A549 (cell line): ENCODE measurements around the gene DAB2IP.

Source experiments
- BHLHE40 ChIP-seq: IDR thresholded peaks from 2 replicates; pipeline ENCODE4 v1.6.1; 2012; ENCODE audit warnings: low read depth, low read length, inconsistent platforms
- JUN ChIP-seq, 2 experiments: fragments of >200 bp; sonication (Bioruptor Twin); formaldehyde crosslinking; IDR thresholded peaks; 2 replicates in 1 of 2; 3 replicates in 1 of 2; pipeline ENCODE4 v1.6.1; 2016 to 2017
- MAFK ChIP-seq: fragments of 450-650 bp; IDR thresholded peaks from 2 replicates; pipeline ENCODE4 v1.6.1; 2014; ENCODE audit not compliant: partially characterized antibody
- MAZ ChIP-seq: fragments of 150-350 bp; IDR thresholded peaks from 2 replicates; pipeline ENCODE4 v1.6.1; 2014; ENCODE audit warnings: antibody characterized with exemption, low read depth, low read length, borderline replicate concordance
- PHF8 ChIP-seq: fragments of 200-600 bp; sonication (generic); IDR thresholded peaks from 2 replicates; pipeline ENCODE4 v1.6.1; 2016; ENCODE audit warnings: low read depth, mild to moderate bottlenecking, antibody characterized with exemption, moderate library complexity, borderline replicate concordance
- POLR2A ChIP-seq: IDR thresholded peaks from 2 replicates; pipeline ENCODE4 v1.6.1; 2012; ENCODE audit warnings: mild to moderate bottlenecking, low read length
- RAD21 ChIP-seq, 2 experiments: fragments of >200 bp in 1 of 2; sonication (Bioruptor Twin) in 1 of 2; formaldehyde crosslinking in 1 of 2; IDR thresholded peaks in 1 of 2; conservative IDR thresholded peaks in 1 of 2; 2 replicates in 1 of 2; 3 replicates in 1 of 2; pipeline ENCODE4 v1.6.1; 2012 to 2018; ENCODE audit warnings: inconsistent platforms in 1 of 2
- RARB ChIP-seq: fragments of 250-450 bp; sonication (Bioruptor Pico); IDR thresholded peaks from 2 replicates; pipeline ENCODE4 v1.8.0; 2021; ENCODE audit warnings: mild to moderate bottlenecking, moderate library complexity
- RCOR1 ChIP-seq: fragments of 150-350 bp; IDR thresholded peaks from 2 replicates; pipeline ENCODE4 v1.6.1; 2014; ENCODE audit warnings: antibody characterized with exemption, low read length, low read depth
- SREBF2 ChIP-seq: fragments of 450-650 bp; IDR thresholded peaks from 2 replicates; pipeline ENCODE4 v1.6.1; 2014; ENCODE audit warnings: mild to moderate bottlenecking, moderate library complexity
- TFCP2L1 ChIP-seq: fragments of 250-450 bp; sonication (Bioruptor Pico); IDR thresholded peaks from 2 replicates; pipeline ENCODE4 v1.5.0; 2021; ENCODE audit warnings: mild to moderate bottlenecking
- TF ChIP-seq, protein P1 (sequence below): fragments of >200 bp; sonication (Bioruptor Twin); formaldehyde crosslinking; IDR thresholded peaks from 3 replicates; pipeline ENCODE4 v1.5.1; 2016
- TF ChIP-seq, protein P2 (sequence below): IDR thresholded peaks from 2 replicates; pipeline ENCODE4 v1.6.1; 2012

DNA sequence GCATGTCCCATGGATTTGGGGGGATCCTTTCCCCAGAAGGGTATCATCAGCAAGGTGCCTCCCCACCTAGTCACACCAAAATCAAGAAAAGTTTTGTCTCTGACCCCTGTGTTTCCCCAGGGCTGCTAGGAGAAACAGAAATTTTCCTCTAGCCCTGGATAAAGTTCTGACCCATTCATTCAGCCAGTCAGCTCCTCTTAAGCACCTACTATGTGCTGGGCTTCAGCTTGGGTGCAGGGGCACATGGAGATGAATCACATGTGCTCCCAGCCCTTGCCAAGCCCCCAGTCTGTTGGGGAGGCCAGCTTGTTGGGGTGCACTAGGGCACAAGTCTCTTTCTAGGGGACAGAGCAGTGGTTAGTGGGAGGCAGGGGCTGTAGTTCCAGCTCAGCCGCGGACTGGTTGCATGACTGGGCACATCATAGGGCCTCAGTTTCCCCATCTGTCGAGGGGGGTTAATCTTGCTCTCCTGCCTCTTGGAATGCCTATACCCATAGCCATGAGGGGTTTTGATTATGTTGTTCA lies 3.9 kb downstream of the DAB2IP start:
- TF ChIP-seq, protein P1, sequence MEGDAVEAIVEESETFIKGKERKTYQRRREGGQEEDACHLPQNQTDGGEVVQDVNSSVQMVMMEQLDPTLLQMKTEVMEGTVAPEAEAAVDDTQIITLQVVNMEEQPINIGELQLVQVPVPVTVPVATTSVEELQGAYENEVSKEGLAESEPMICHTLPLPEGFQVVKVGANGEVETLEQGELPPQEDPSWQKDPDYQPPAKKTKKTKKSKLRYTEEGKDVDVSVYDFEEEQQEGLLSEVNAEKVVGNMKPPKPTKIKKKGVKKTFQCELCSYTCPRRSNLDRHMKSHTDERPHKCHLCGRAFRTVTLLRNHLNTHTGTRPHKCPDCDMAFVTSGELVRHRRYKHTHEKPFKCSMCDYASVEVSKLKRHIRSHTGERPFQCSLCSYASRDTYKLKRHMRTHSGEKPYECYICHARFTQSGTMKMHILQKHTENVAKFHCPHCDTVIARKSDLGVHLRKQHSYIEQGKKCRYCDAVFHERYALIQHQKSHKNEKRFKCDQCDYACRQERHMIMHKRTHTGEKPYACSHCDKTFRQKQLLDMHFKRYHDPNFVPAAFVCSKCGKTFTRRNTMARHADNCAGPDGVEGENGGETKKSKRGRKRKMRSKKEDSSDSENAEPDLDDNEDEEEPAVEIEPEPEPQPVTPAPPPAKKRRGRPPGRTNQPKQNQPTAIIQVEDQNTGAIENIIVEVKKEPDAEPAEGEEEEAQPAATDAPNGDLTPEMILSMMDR = no peak
- no peak for TF ChIP-seq POLR2A
- no peak for TF ChIP-seq RAD21 (conservative IDR thresholded peaks at IDR 0.05 in 1 of 2, IDR thresholded peaks at IDR 0.05 in 1 of 2)
- no peak for TF ChIP-seq PHF8
- no peak for TF ChIP-seq MAFK
- TF ChIP-seq MAZ = no peak
- TF ChIP-seq SREBF2 = no peak
- no peak for TF ChIP-seq BHLHE40
- TF ChIP-seq RCOR1 = no peak
- TF ChIP-seq, protein P2, sequence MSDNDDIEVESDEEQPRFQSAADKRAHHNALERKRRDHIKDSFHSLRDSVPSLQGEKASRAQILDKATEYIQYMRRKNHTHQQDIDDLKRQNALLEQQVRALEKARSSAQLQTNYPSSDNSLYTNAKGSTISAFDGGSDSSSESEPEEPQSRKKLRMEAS = no peak
- no peak for TF ChIP-seq TFCP2L1 (CRISPR knock-in tag)
- TF ChIP-seq JUN (IDR thresholded peaks at IDR 0.05) = no peak
- no peak for TF ChIP-seq RARB (CRISPR knock-in tag)
